ENCODE measurements around the gene SF3B1. TPM values are rescaled to one million over a fixed set of nuclear protein-coding genes. Genes with fewer than 3 reads are reported as not detected.
"Not testable (repeated sequence)": the region's sequence is repeated elsewhere in the genome, so short reads cannot be mapped to it uniquely, and the experiment has no call there.

Gene SF3B1
- total RNA-seq, 2 experiments from 2014 or later, result 498 to 529 TPM

DNA sequence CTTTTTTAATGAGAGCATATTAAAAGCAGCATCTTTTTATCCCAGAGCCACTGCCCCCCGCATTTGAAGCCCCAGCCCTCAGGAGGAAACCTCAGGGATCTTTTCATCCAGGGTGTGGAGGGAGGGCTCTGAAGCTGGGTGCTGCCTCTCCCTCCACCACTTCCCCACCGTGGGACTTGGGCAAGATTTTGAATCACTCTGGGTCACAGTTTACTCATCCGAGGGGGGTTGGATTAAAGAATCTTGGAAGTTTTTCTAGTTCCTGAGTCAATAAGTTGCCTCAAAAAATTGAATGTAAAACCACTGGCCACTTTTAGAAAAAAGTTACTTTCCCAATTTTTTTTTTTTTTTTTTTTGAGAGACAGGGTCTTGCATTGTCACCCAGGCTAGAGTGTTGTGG, 62.2 kb downstream of the SF3B1 start:
- Mint-ChIP-seq H3K9me3 (no peaks in the 10 kb centered on the region), H3K36me3 (ENCODE audit: low read depth) (no peaks in the 10 kb centered on the region), H3K4me3 (no peak overlapping the region), H3K27me3 (no peaks in the 10 kb centered on the region), H3K4me1 (ENCODE audit: low read depth) (peaks cover 34% of the 10 kb centered on the region), H3K27ac (no peak overlapping the region)
- TF ChIP-seq, protein P1, sequence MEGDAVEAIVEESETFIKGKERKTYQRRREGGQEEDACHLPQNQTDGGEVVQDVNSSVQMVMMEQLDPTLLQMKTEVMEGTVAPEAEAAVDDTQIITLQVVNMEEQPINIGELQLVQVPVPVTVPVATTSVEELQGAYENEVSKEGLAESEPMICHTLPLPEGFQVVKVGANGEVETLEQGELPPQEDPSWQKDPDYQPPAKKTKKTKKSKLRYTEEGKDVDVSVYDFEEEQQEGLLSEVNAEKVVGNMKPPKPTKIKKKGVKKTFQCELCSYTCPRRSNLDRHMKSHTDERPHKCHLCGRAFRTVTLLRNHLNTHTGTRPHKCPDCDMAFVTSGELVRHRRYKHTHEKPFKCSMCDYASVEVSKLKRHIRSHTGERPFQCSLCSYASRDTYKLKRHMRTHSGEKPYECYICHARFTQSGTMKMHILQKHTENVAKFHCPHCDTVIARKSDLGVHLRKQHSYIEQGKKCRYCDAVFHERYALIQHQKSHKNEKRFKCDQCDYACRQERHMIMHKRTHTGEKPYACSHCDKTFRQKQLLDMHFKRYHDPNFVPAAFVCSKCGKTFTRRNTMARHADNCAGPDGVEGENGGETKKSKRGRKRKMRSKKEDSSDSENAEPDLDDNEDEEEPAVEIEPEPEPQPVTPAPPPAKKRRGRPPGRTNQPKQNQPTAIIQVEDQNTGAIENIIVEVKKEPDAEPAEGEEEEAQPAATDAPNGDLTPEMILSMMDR (IDR thresholded peaks at IDR 0.05), result no peak
- Histone ChIP-seq H3K4me1 (ENCODE audit: insufficient read depth, low read length) (peaks cover 10% of the 10 kb centered on the region), H3K4me3 (ENCODE audit: low read length) (no peak overlapping the region), H3K9me3 (ENCODE audit: control insufficient read depth in 1 of 2, insufficient read depth in 1 of 2, low read length in 2 of 2) (peaks cover 0 to 4% of the 10 kb centered on the region in 2 experiments), H3K27ac (ENCODE audit: low read depth in 1 of 2, low read length in 2 of 2) (no peak overlapping the region), H3K36me3 (ENCODE audit: insufficient read depth, low read length) (no peaks in the 10 kb centered on the region), H3K27me3 (ENCODE audit: control insufficient read depth in 1 of 2, insufficient read depth in 2 of 2, low read length in 2 of 2) (no peaks in the 10 kb centered on the region)
- intact Hi-C loops (cut with DNase I, micrococcal nuclease), result loop anchor here in 1 of 2 experiments (5.0 kb wide), 1 partner anchor 35 kb away; no protein-coding TSS in a partner anchor
- ChIA-PET CTCF (interaction anchor here (0.6 to 1.4 kb wide), 2 partner anchors 11 to 28 kb away, joined by 3 read pairs; no protein-coding TSS in a partner anchor), POLR2A (no interaction called here)
- no peak for ATAC-seq (ENCODE audit: poor library complexity)
- no peak for DNase-seq

GRCh38 chr2:197370664-197371063, 64.2 kb downstream of the SF3B1 start:
- H3K4me3 Mint-ChIP-seq; H3K27ac Mint-ChIP-seq; H3K27me3 Mint-ChIP-seq; H3K9me3 Mint-ChIP-seq; H3K36me3 Mint-ChIP-seq (ENCODE audit: low read depth); DNase-seq; H3K27me3 ChIP-seq (ENCODE audit: control insufficient read depth in 1 of 2, insufficient read depth in 2 of 2, low read length in 2 of 2); H3K4me3 ChIP-seq (ENCODE audit: low read length); POLR2A ChIA-PET; H3K36me3 ChIP-seq (ENCODE audit: insufficient read depth, low read length); H3K27ac ChIP-seq (ENCODE audit: low read depth in 1 of 2, low read length in 2 of 2); ATAC-seq (ENCODE audit: poor library complexity); H3K9me3 ChIP-seq (ENCODE audit: control insufficient read depth in 1 of 2, insufficient read depth in 1 of 2, low read length in 2 of 2); CTCF ChIA-PET: not testable (repeated sequence)
- H3K4me1 ChIP-seq (ENCODE audit: insufficient read depth, low read length), result peaks cover 10% of the 10 kb centered on the region
- intact Hi-C loops (cut with DNase I, micrococcal nuclease), result loop anchor here in 1 of 2 experiments (5.0 kb wide), 1 partner anchor 33 kb away; no protein-coding TSS in a partner anchor
- peaks cover 29% of the 10 kb centered on the region for H3K4me1 Mint-ChIP-seq (ENCODE audit: low read depth)

DNA sequence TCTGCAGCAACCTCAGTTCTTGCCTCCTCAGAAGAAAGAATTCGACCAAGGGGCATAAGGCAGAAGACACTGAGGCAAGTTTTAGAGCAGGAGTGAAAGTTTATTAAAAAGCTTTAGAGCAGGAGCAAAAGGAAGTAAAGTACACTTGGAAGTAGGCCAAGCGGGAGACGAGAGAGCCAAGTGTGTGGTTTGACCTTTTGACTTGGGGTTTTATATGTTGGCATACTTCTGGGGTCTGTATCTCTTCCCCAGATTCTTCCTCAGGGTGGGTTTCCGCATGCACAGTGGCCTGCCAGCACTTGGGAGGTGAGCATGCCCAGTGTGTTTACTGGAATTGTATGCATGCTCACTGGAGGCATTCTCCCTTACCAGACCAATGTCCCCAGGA, 64.9 kb downstream of the SF3B1 start:
- intact Hi-C loops (cut with DNase I, micrococcal nuclease), result loop anchor here in 1 of 2 experiments (5.0 kb wide), 1 partner anchor 33 kb away; no protein-coding TSS in a partner anchor
- Histone ChIP-seq H3K9me3 (ENCODE audit: control insufficient read depth in 1 of 2, insufficient read depth in 1 of 2, low read length in 2 of 2) (peaks cover 0 to 4% of the 10 kb centered on the region in 2 experiments), H3K27me3 (ENCODE audit: control insufficient read depth in 1 of 2, insufficient read depth in 2 of 2, low read length in 2 of 2) (no peaks in the 10 kb centered on the region), H3K27ac (ENCODE audit: low read depth in 1 of 2, low read length in 2 of 2) (no peak overlapping the region), H3K36me3 (ENCODE audit: insufficient read depth, low read length) (no peaks in the 10 kb centered on the region), H3K4me3 (ENCODE audit: low read length) (no peak overlapping the region), H3K4me1 (ENCODE audit: insufficient read depth, low read length) (peaks cover 10% of the 10 kb centered on the region)
- no peaks in the 10 kb centered on the region for H3K9me3 Mint-ChIP-seq
- DNase-seq, result peak in 1 of 14 experiments; percentile 19
- H3K4me3 Mint-ChIP-seq, result no peak overlapping the region
- ChIA-PET POLR2A (interaction anchor here (0.5 to 1.2 kb wide), 2 partner anchors 8 to 48 kb away, joined by 3 to 4 read pairs; no protein-coding TSS in a partner anchor), CTCF (interaction anchor here (1.0 to 1.5 kb wide), 2 partner anchors 251 to 257 kb away, joined by 3 read pairs; no protein-coding TSS in a partner anchor)
- TF ChIP-seq, protein P1 (IDR thresholded peaks at IDR 0.05), result no peak
- H3K27me3 Mint-ChIP-seq, result no peaks in the 10 kb centered on the region
- no peak for ATAC-seq (ENCODE audit: poor library complexity)
- peaks cover 29% of the 10 kb centered on the region for H3K4me1 Mint-ChIP-seq (ENCODE audit: low read depth)
- H3K36me3 Mint-ChIP-seq (ENCODE audit: low read depth), result no peaks in the 10 kb centered on the region
- peak overlapping the region; percentile 34 for H3K27ac Mint-ChIP-seq

Data from CD4-positive, alpha-beta T cell (primary cell).